Measurements from ENCODE around the gene CDH22.

CDH22 gene

GRCh38 chr20:46186210-46186609 lies 122.1 kb downstream of the CDH22 start:
- DNase-seq = no peak

- no peak for DNase-seq
Measured at GRCh38 chr20:46185353-46185752, 122.9 kb downstream of the CDH22 start.

- no peak for DNase-seq
Measured at GRCh38 chr20:46183768-46184167, 124.5 kb downstream of the CDH22 start.

DNA sequence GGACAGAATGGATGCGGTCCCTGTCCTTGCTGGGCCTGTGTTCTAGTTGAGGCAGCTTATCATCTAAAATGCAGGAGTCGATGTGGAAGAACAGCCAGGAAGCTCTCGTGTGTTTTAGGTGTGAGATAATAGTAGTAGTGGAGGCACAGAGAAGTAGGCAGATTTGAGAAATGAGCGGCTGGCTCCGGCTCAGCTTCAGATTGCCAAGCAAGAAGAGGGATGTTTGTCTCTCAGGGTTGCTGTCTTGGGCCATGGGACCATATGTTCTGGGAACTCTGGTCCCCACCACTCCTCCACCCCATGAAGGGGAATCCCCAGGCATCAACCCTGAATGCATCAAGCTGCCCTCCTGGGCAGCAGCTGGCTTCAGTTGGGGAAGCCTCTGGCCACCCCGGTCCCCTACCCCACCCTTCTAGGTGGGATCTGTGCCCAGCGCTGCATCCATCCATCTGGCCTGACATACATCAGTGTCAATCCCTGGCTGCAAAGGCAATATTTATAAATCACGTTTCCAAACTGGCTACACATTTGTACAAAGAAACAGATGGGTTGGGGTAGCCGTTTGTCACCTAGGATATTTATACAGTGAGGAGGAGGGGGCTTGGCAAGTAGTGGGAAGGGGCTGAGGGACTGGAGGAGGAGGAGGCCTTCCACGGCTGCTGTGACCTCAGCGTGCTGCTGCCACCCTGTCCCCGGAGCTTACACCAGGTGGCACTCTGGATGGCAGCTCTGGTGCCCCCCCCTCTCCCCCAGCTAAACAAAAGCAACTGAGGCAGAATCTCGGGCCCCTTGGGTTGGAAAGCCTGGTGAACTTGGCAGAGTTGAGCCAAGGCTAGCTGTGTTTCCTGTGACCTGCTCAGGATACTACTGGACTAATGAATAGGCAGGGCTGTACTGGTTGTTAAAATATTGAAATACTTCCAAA lies 125.8 kb downstream of the CDH22 start:
- peak; percentile 80 for DNase-seq

GRCh38 chr20:46179862-46180261 lies 128.4 kb downstream of the CDH22 start:
- no peak for DNase-seq

DNA sequence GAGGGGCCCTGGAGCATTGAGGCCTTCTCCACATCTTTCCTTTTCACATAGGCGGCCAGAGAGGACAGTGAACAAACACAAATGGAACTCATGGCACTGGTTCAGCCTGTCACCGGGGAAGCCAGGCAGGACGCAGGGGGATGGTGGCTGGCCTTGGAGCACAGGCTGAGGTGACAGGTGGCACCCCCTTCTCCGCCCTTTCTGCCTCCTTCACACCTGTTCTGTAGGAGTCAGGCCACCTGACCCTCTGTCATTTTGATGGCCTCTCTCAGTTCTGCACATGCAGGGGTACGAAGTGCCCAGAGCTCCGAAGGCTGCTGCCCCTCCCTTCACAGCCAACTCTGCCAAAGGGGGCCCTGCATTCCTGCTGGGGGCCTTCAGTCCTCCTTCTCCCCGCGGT lies 129.4 kb downstream of the CDH22 start:
- DNase-seq = no peak

DNA sequence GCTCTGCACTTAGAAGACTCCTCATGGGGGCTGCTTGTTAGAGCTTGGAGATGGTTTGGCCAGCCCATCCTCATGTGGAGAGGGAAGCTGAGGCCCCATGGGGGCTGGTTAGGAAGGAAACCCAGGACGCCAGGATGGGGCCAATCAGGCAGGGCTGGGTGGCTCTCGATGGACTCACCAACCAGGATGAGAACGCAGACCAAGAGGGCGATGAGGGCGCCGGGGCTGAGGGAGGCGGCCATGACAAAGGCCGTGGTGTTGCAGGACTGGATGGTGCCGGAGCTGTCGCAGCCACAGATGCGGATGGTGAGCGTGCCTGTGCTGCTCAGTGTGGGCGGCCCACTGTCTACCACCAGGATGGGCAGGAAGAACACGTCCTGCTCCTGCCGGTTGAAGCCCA lies 130.5 kb downstream of the CDH22 start:
- no peak for DNase-seq

GRCh38 chr20:46176739-46177378 lies 131.4 kb downstream of the CDH22 start:
- peak; percentile 83 for DNase-seq

GRCh38 chr20:46175127-46175494 lies 133.2 kb downstream of the CDH22 start:
- no peak for DNase-seq

DNA sequence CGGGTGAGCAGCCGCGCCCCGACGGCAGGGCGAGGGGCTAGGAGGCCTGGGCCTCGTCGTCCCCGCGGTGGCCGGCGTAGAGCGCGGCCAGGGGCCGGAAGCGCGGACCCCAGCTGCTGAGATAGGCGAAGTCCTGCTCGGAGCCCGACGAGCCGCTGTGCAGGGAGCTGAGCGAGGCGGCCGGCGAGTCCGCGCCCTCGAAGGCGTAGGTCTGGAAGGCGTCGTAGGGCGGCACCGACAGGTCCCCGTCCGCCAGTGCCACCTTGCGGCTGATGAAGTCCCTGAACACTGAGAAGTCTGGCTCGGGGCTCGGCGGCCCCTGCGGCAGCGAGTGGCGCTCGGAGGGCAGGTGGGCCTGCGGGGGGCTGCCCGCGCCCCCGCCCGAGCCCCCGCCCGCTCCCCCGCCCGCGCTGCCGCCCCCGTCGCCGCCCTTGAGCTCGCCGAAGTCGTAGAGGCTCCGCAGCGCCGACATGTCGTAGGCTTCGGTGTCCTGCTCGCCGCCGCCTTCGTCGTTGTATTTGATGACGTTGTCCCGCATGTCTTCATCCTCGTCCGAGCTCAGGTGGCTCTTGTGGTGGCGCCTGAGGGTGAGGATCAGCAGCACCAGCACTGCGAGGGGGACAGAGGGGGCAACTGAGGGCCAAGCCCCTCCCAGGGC lies 133.7 kb downstream of the CDH22 start:
- no peak for DNase-seq

DNA sequence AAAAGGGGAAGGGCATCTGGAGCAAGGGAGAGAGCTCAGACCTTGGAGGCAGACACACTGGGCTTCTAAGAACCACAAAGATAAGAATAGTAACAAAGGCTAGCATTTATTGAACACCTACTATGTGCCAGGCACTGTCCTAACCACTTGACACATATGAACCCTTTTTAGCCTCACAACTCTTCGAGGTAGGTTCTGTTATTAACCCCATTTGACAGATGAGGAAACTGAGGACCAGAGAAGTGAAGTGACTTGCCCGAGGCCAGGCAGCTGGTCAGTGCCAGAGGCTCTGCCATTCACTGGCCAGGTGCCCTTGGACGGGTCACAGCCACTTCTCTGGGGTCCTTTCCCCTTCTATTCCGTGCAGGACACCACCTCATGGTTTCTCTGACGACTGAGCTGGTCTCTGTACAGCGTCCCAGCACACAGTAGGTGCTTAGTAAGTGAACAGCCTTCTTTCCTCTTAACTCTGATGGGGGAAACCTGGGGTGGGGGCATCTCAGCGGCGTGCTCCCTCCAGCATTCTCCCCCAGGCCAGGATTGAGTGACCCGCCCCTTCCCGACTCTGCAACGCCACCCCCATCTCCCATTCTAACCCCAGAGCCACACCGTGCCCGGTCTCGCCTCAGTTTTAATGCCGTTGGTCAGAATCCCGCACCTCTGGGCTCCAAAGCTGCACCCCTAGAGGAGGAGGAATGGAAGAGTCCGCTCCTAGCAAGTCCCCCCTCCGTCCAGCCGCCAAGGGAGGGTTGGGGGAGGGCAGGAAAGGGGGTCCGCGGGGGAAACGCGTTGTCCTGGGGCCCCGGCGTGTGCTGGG lies 134.4 kb downstream of the CDH22 start:
- DNase-seq = no peak

- DNase-seq = no peak
Measured at GRCh38 chr20:46172961-46173536, 135.2 kb downstream of the CDH22 start.

DNA sequence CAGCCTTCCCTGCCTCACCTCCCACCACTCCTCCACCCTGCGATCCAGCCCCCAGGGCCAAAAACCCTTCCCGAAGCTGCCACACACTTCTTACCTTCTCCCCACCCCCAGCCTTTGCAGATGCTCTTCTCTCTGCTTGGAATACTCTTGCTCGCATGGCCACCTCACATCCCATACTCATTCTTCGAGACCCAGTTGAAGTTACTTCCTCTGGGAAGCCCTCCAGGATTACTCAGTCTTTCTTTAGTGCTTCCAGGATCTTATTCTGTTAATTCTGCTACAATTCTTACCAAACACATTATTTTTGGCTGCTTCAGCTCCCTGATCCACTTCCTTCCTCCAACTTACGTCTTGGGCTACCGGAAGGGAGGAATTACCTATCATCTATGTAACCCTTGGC lies 135.8 kb downstream of the CDH22 start:
- no peak for DNase-seq

DNA sequence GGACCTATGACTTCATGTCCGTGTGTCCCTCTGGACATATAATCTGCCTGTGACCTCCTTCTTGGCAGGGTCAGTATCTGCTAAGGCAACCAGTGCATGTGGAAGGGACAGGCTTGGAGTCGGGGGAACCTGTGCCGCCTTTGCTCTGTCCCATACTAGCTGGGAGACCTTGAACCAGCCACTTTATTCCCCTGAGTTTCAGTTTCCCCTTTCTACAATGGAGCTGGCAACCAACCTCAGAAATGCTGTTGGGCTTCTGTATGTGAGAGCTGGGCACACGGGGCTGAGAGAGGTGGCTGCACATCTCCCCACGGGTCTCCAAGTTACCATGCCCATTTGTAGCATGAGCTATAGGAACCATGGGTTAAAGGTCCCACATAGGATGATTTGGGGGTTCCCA lies 136.4 kb downstream of the CDH22 start:
- DNase-seq = no peak

GRCh38 chr20:46171476-46171875 lies 136.8 kb downstream of the CDH22 start:
- DNase-seq = no peak

DNA sequence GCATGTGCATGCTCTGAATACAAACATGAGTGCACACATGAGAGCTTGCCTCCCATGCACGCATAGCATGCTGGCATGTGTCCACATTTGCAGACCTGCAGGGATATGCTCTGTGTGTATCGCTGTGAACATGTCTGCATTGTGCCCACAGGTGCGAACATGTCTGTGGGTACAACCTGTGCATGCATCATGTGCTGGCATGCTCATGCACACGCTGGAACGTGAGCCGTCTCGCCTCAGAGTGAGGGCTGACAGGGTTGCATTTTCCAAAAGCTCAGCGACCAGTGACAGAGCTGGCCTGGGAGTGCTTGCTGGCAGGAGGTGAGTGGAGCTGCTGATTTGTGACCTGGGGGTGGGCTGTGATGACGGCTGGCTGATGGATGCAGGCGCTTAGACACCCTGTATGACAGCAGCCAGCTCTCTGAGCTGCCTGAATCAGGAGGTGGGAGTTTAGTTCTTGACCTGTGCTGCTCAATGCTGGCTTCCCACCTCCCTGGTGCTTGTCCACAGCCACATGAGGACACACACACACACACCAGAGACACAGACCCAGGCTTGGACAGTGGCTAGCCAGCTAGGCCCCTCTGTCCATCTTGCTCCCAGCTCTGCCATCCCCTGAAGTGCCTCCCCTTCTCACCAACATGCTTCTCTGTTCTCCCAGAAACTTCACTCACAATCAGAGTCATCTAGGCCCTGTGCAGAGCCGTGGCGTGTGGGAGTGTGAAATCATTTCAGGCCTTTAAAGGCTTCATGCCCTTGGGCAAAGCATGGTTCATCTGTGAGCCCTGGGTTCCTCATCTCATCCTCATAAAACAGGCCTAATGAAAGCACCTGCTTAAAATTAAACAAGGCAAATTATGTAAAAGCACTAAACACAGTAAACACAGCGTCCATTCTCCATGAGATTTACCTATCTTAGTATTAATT lies 138.8 kb downstream of the CDH22 start:
- DNase-seq = no peak

GRCh38 chr20:46168438-46168837 lies 139.9 kb downstream of the CDH22 start:
- DNase-seq = no peak

DNA sequence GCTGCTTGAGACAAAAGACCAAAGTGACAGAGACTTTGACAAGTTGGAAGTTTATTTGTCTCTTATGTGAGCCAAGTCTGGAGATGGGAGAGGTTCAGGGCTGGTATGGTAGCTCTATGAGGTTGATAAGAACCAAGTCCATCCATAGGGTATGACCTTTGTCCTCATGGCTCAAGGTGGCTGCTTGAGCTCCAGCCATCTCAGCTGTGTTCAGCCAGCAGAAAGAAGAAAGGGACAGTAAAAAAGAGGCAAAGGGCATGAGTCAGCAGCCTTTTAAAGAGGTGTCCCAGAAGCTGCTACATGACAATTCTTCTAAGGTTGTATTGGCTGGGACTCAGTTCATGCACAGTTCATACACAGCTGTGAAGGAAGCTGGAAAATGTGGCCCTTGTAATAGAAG lies 141.2 kb downstream of the CDH22 start:
- DNase-seq = no peak

DNA sequence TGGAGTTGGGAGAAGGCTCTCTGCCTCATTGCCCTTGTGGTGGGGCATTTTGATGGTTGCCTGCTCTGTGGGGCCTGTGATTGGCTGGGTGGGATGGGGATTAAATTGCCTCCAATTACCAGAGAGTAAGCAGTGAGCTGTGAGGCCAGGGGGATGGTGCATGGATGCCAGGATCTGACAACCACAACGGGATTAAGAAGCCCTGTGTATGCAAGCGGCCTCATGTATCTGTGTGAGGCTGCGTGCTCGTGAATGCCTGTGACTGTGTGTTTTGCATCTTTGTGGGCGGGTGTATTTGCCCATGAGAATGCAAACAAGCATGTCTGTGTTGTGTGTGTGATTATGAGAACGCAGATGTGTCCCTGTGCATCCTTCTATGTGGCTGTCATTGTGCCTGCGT lies 144.0 kb downstream of the CDH22 start:
- no peak for DNase-seq

- DNase-seq = no peak
Measured at GRCh38 chr20:46161921-46162320, 146.4 kb downstream of the CDH22 start.

- DNase-seq = peak; percentile 25
Measured at GRCh38 chr20:46160661-46161060, 147.6 kb downstream of the CDH22 start.
